HEK293 (cell line): Measurements from ENCODE around the gene XCL1.
"Not testable (repeated sequence)": the region's sequence is repeated elsewhere in the genome, so short reads cannot be mapped to it uniquely, and the experiment has no call there.

Experiments
- CTCF ChIA-PET: fragments of 350-600 bp; formaldehyde crosslinking; extraction: SDS; loops from one replicate; lab custom pipeline; 2021; ENCODE audit warnings: antibody characterized with exemption; lab: Yijun Ruan, JAX
- POLR2A ChIA-PET: fragments of 300-600 bp; formaldehyde crosslinking; extraction: SDS; loops from one replicate; lab custom pipeline; 2020; ENCODE audit warnings: antibody characterized with exemption, inconsistent platforms; lab: Yijun Ruan, JAX
- H3K27ac ChIP-seq: fragments of 200-500 bp; sonication (Bioruptor generic); 2 replicates; pipeline ENCODE4 v1.5.1; 2014; ENCODE audit warnings: low read depth, low read length, control low read depth, inconsistent platforms; ENCODE audit errors: extremely low read depth
- H3K36me3 ChIP-seq, 2 experiments: fragments of 200-500 bp in 1 of 2; sonication (Bioruptor generic) in 1 of 2; 1 replicate in 1 of 2; 2 replicates in 1 of 2; pipeline ENCODE4 v1.5.1; 2014 to 2017; ENCODE audit warnings: inconsistent platforms in 2 of 2, low read length in 2 of 2; ENCODE audit not compliant: control insufficient read depth in 2 of 2, insufficient read depth in 1 of 2
- H3K4me1 ChIP-seq: fragments of 200-500 bp; sonication (Bioruptor generic); 2 replicates; pipeline ENCODE4 v1.5.1; 2014; ENCODE audit warnings: mild to moderate bottlenecking, low read length, inconsistent platforms; ENCODE audit not compliant: control insufficient read depth, insufficient read depth
- H3K4me3 ChIP-seq: 2 replicates; pipeline ENCODE4 v1.5.1; 2011; ENCODE audit warnings: low read depth, mild to moderate bottlenecking, control low read depth, low read length, moderate library complexity
- H3K9me3 ChIP-seq: fragments of 200-500 bp; sonication (Bioruptor generic); 2 replicates; pipeline ENCODE4 v1.5.1; 2014; ENCODE audit warnings: low read depth, low read length, inconsistent platforms; ENCODE audit not compliant: control insufficient read depth, insufficient read depth
- BCL11B ChIP-seq: fragments of 450-650 bp; formaldehyde crosslinking; IDR thresholded peaks from 2 replicates; pipeline ENCODE4 v1.5.1; 2016; ENCODE audit warnings: low read depth, missing biosample characterization, missing genetic modification characterization
- HIC1 ChIP-seq: fragments of 450-650 bp; formaldehyde crosslinking; IDR thresholded peaks from 2 replicates; pipeline ENCODE4 v1.5.1; 2016; ENCODE audit warnings: missing biosample characterization, missing genetic modification characterization
- SP7 ChIP-seq: fragments of 450-650 bp; formaldehyde crosslinking; IDR thresholded peaks from 2 replicates; pipeline ENCODE4 v1.5.1; 2016; ENCODE audit warnings: missing biosample characterization, missing genetic modification characterization
- WT1 ChIP-seq: fragments of 450-650 bp; formaldehyde crosslinking; IDR thresholded peaks from 2 replicates; pipeline ENCODE4 v1.5.1; 2016; ENCODE audit warnings: missing biosample characterization, missing genetic modification characterization
- ZBTB17 ChIP-seq: fragments of 450-650 bp; formaldehyde crosslinking; IDR thresholded peaks from 2 replicates; pipeline ENCODE4 v1.5.1; 2016; ENCODE audit warnings: missing biosample characterization, missing genetic modification characterization
- ZBTB20 ChIP-seq: fragments of 450-650 bp; formaldehyde crosslinking; IDR thresholded peaks from 2 replicates; pipeline ENCODE4 v1.5.1; 2016; ENCODE audit warnings: missing biosample characterization, missing genetic modification characterization
- ZBTB7A ChIP-seq: fragments of 450-650 bp; formaldehyde crosslinking; IDR thresholded peaks from 2 replicates; pipeline ENCODE4 v1.5.1; 2016; ENCODE audit warnings: low read depth, missing biosample characterization, missing genetic modification characterization
- ZNF214 ChIP-seq: fragments of 450-650 bp; formaldehyde crosslinking; IDR thresholded peaks from 2 replicates; pipeline ENCODE4 v1.5.1; 2017; ENCODE audit warnings: missing biosample characterization, mild to moderate bottlenecking, missing genetic modification characterization, borderline replicate concordance
- ZNF513 ChIP-seq: fragments of 450-650 bp; IDR thresholded peaks from 2 replicates; pipeline ENCODE4 v1.5.1; 2018; ENCODE audit warnings: missing biosample characterization, missing genetic modification characterization
- ZNF549 ChIP-seq: fragments of 450-650 bp; IDR thresholded peaks from 2 replicates; pipeline ENCODE4 v1.5.1; 2018; ENCODE audit warnings: missing biosample characterization, missing genetic modification characterization, mild to moderate bottlenecking, inconsistent platforms, moderate library complexity
- ZNF629 ChIP-seq: fragments of 450-650 bp; formaldehyde crosslinking; IDR thresholded peaks from 2 replicates; pipeline ENCODE4 v1.5.1; 2017; ENCODE audit warnings: missing biosample characterization, missing genetic modification characterization
- ZSCAN23 ChIP-seq: fragments of 450-650 bp; formaldehyde crosslinking; IDR thresholded peaks from 2 replicates; pipeline ENCODE4 v1.5.1; 2016; ENCODE audit warnings: missing biosample characterization, missing genetic modification characterization

The XCL1 gene

GRCh38 chr1:168535536-168535935 lies 40.9 kb upstream of the XCL1 start (continued):
- no peak for TF ChIP-seq ZNF513 (tag by site-specific recombination)
- TF ChIP-seq, all 188 proteins: peak for 0

- CTCF ChIA-PET, POLR2A ChIA-PET: not testable (repeated sequence)
Observed at GRCh38 chr1:168540798-168541197, 35.6 kb upstream of the XCL1 start.

GRCh38 chr1:168542978-168543377 lies 33.4 kb upstream of the XCL1 start:
- H3K27ac ChIP-seq, H3K36me3 ChIP-seq, H3K9me3 ChIP-seq, CTCF ChIA-PET, POLR2A ChIA-PET, H3K4me3 ChIP-seq, H3K4me1 ChIP-seq: not testable (repeated sequence)

More at GRCh38 chr1:168540798-168541197, 35.6 kb upstream of the XCL1 start:
- not testable (repeated sequence) for H3K36me3 ChIP-seq, H3K27ac ChIP-seq, H3K9me3 ChIP-seq, H3K4me3 ChIP-seq, H3K4me1 ChIP-seq

GRCh38 chr1:168543840-168544498 lies 32.4 kb upstream of the XCL1 start, which contains the start of gene XCL2:
Gene XCL2, minus strand, starts transcription at chr1:168543997. Its CDS starts 33 bp downstream, at chr1:168543964.
- H3K36me3 ChIP-seq, H3K4me1 ChIP-seq, H3K4me3 ChIP-seq, H3K27ac ChIP-seq, H3K9me3 ChIP-seq, POLR2A ChIA-PET: not testable (repeated sequence)
- CTCF ChIA-PET, result interaction anchor here (1.2 kb wide), 1 partner anchor 15 kb away, joined by 6 read pairs; no protein-coding TSS in a partner anchor

- POLR2A ChIA-PET, H3K27ac ChIP-seq, H3K4me3 ChIP-seq, H3K9me3 ChIP-seq, H3K4me1 ChIP-seq, H3K36me3 ChIP-seq: not testable (repeated sequence)
- CTCF ChIA-PET, result interaction anchor here (0.6 to 1.0 kb wide), 2 partner anchors 31 to 802 kb away, joined by 3 read pairs; no protein-coding TSS in a partner anchor
Observed at GRCh38 chr1:168545678-168546552, 30.5 kb upstream of the XCL1 start.

GRCh38 chr1:168546553-168546895 lies 29.9 kb upstream of the XCL1 start:
- POLR2A ChIA-PET, H3K9me3 ChIP-seq, H3K36me3 ChIP-seq, H3K27ac ChIP-seq, H3K4me1 ChIP-seq, H3K4me3 ChIP-seq: not testable (repeated sequence)
- CTCF ChIA-PET, result interaction anchor here (0.6 to 1.0 kb wide), 2 partner anchors 31 to 802 kb away, joined by 3 read pairs; no protein-coding TSS in a partner anchor

GRCh38 chr1:168550971-168551370 lies 25.4 kb upstream of the XCL1 start:
- Histone ChIP-seq H3K27ac (no peak overlapping the region), H3K9me3 (no peaks in the 10 kb centered on the region), H3K36me3 (no peaks in the 10 kb centered on the region), H3K4me3 (no peak overlapping the region), H3K4me1 (peaks cover 3% of the 10 kb centered on the region; the same call in 1 of the 2 replicates)
- TF ChIP-seq WT1 (no peak), ZSCAN23 (tag by site-specific recombination) (no peak), ZBTB7A (tag by site-specific recombination) (no peak), ZNF629 (tag by site-specific recombination) (no peak), ZNF549 (tag by site-specific recombination) (no peak), ZNF214 (tag by site-specific recombination) (no peak), ZBTB17 (tag by site-specific recombination) (no peak), SP7 (tag by site-specific recombination) (no peak), HIC1 (tag by site-specific recombination) (no peak), ZBTB20 (tag by site-specific recombination) (no peak), BCL11B (tag by site-specific recombination) (no peak)
- CTCF ChIA-PET, result no interaction called here
- POLR2A ChIA-PET, result no interaction called here
